Stimulated activated CD4-positive, alpha-beta T cell treated with anti-CD3 and anti-CD28 coated beads, Interleukin-15, amount 100 ng/mL, for 1 hour (primary cell): ENCODE measurements around the gene NPNT.

Source experiments
- DNase-seq, 2 donors: peaks; one replicate each; pipeline ENCODE4 v3.0.0-alpha.2; 2020; ENCODE audit warnings: low read depth in 1 of 2, low spot score in 1 of 2

The NPNT gene

GRCh38 chr4:105917171-105917685 is 22.0 kb downstream of the NPNT start:
- DNase-seq, result no peak

- DNase-seq, result no peak
Measured at GRCh38 chr4:105921301-105921700, 26.0 kb downstream of the NPNT start.

GRCh38 chr4:105923497-105924238 is 28.4 kb downstream of the NPNT start:
- DNase-seq, result no peak

GRCh38 chr4:105924341-105924740 is 29.1 kb downstream of the NPNT start:
- no peak for DNase-seq

- no peak for DNase-seq
Measured at GRCh38 chr4:105930698-105931097, 35.4 kb downstream of the NPNT start.

- DNase-seq, result no peak
Measured at GRCh38 chr4:105933083-105933482, 37.8 kb downstream of the NPNT start.

- DNase-seq, result no peak
Measured at GRCh38 chr4:105934386-105934785, 39.1 kb downstream of the NPNT start.

- no peak for DNase-seq
Measured at GRCh38 chr4:105936901-105937300, 41.6 kb downstream of the NPNT start.

- DNase-seq, result no peak
Measured at GRCh38 chr4:105937759-105938158, 42.5 kb downstream of the NPNT start.

GRCh38 chr4:105943234-105943633 is 48.0 kb downstream of the NPNT start:
- no peak for DNase-seq

- DNase-seq, result no peak
Measured at GRCh38 chr4:105944540-105944939, 49.3 kb downstream of the NPNT start.

GRCh38 chr4:105946771-105947170 is 51.5 kb downstream of the NPNT start:
- no peak for DNase-seq

GRCh38 chr4:105950701-105951100 is 55.4 kb downstream of the NPNT start:
- DNase-seq, result no peak

- DNase-seq, result no peak
Measured at GRCh38 chr4:105951198-105951597, 55.9 kb downstream of the NPNT start.

- DNase-seq, result no peak
Measured at GRCh38 chr4:105952591-105952990, 57.3 kb downstream of the NPNT start.

GRCh38 chr4:105956569-105956968 is 61.3 kb downstream of the NPNT start:
- no peak for DNase-seq

- DNase-seq, result no peak
Measured at GRCh38 chr4:105957680-105958079, 62.4 kb downstream of the NPNT start.

GRCh38 chr4:105963461-105964400 is 68.5 kb downstream of the NPNT start:
- DNase-seq, result no peak

GRCh38 chr4:105965183-105965800 is 70.0 kb downstream of the NPNT start:
- DNase-seq, result no peak

- no peak for DNase-seq
Measured at GRCh38 chr4:105966051-105966450, 70.8 kb downstream of the NPNT start.

- no peak for DNase-seq
Measured at GRCh38 chr4:105967058-105967658, 71.9 kb downstream of the NPNT start.
